NCI-H2196 treated with DMSO at 0.1 percent for 48 hours (cell line): ENCODE results near the gene DLG1.
"Not testable (repeated sequence)": the region's sequence is repeated elsewhere in the genome, so short reads cannot be mapped to it uniquely, and the experiment has no call there.

Source experiments
- DNase-seq: peaks from one replicate; lab custom pipeline; 2025; ENCODE audit not compliant: unreplicated experiment; lab: John Stamatoyannopoulos, UW

Gene DLG1

DNA sequence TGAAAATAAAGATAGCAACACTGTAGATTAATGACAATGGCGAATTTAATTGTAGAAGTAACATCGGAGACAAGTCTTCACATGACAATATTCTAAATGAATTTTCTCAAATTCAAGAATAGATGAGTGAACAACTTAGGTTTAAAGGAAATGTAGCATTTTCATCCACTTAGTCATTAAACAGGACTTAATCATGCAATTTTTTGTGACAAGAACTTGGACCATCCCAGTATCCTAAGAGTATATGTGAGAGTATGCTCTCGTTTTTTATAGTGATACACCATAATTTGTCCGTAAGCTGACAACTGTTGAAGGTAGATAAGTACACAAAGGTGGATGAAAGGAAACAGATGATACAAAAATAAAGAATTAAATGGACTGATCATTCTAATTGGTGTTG lies 81.5 kb downstream of the DLG1 start:
- DNase-seq = no peak

DNA sequence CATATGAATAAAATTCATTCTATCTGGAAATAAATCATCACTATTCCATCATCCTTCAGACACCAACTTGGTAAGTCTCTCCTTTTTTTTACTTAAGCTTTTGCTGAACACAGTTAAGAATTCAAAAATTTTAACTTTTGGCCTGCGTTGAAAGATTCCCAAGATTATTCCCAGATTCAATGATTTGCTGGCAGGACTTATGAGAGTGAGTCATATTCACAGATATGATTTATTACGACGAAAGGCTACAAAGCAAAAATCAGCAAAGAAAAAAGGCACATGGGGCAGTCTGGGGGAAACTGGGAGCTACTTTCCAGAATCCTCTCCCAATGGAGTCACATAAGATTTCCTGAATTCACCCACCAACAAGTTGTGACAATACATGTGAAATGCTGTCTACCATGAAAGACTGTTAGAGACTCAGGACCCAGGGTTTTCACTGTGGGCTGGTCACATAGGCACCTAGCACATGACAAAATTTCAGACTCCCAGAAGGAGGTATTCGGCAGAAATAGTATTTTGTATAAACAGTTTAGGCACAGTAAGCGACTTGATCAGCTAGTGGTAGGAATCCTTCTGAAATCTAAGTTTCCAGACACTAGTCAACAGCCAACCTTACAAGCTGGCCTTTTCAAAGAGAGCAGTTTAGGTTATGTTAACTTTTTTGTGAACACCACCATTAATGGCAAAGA lies 82.1 kb downstream of the DLG1 start:
- DNase-seq = no peak

DNA sequence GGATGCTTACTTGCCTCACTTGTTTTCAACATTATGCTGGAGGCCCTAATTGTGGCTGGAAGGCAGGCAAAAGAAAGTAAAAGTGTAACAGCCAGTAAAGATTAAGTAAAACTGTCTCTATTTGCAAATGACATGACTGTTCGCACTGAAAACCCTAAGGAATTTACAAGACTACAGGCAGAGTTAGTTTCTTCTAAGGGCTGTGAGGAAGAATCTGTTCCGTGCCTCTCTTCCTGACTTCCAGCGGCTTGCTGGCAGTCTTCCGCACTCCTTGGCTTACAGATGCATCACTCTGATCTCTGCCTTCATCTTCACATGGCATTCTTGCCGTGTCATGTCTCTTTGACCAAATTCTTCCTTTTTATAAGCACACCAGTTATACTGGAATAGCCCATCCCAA lies 86.1 kb downstream of the DLG1 start:
- DNase-seq = no peak

DNA sequence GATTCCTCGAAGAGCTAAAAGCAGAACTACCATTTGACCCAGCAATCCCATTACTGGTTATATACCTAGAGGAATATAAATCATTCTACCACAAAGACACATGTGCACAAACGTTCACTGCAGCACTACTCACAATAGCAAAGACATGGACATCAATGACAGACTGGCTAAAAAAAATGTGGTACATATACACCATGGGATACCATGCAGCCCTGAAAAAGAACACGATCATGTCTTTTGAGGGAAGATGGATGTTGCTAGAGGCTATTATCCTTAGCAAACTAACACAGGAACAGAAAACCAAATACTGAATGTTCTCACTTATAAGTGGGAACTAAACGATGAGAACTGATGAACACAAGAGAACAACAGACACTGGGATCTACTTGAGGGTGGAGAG lies 86.7 kb downstream of the DLG1 start:
- DNase-seq = not testable (repeated sequence)

DNA sequence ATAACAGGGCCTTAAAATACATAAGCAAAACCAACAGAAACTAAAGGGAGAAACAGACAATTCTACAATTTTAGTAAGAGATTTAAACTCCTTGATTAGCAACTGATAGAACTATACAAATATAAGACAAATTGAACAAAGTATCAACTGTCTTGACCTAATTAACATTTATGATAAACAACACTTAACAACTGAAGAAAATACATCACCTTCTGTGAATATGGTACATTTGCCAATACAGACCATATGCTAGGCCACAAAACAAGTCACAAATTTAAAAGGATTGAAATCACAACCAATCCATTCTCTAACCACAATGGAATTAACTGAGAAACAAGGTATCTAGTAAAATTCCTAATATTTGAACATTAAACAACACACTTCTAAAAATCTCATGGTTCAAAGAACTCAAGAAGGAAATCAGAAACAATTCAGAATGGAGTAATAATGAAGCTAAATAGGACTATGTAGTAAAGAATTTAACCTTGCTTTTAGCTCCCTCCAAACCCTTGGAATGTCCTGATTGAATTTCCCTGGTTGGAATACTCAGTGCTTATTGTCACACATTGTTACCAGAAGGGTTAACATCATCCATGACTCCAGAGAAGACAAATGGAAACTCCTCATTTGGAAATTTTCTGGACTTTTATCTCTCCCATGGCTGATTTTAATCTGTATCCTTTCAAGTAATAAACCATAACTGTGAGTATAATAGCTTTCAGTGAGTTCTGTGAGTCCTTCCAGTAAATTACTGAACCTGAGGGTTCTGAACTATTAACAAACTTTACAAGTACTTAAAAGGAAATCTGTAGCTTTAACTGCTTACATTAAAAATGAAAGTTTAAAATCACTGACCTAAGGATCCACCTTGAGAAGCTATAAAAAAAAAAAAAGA lies 88.8 kb downstream of the DLG1 start:
- no peak for DNase-seq

DNA sequence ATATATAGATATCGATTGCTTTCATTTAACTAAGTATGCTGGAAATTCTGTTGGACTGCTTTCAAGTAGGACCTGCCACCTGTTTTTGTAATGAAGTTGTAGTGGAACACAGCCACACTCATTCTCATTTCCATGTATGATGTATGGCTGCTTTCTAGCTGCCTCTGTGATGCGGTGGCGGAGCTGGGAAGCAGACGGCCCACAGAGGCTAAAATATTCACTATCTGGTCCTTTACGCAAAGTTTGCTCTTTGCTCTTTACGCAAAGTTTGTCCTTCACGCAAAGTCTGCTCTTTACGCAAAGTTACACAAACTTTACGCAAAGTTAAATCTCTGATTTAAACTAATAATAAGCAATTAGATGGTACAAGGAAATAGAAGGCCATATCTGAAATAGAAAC lies 91.5 kb downstream of the DLG1 start:
- no peak for DNase-seq

DNA sequence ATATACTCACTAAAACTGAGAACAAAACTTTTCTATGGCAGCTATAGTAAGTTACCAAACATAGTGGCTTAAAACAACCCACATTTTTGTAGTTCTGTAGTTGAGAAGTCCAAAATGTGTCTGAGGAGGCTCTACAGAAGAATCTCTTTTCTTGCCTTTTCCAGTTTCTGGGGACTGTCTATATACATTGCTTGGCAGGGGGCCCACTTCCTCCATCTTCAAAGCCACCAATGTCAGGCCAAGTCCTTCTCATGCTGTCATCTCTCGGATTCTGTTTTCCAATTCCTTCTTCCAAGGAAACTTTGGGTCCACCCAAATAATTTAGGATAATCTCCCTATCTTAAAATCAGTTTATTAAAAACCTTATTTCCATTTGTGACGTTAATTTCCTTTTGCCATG lies 92.7 kb downstream of the DLG1 start:
- no peak for DNase-seq

DNA sequence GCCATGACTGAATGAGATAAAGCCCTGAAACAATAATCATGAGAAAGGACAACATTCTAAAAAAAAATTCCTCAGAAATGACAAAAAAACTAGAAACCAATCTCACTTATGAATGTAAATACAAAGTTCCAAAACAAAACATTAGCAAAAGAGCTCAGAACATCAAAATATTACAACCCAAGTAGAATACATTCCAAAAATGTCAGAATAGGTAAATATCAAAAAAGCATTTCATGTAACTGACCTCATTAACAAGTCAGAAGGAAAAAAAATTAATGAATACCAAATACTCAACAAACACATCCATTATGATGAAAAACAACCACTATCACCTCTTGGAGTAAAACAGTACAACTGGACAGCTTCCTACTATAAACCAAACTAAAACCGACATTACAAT lies 93.1 kb downstream of the DLG1 start:
- no peak for DNase-seq

DNA sequence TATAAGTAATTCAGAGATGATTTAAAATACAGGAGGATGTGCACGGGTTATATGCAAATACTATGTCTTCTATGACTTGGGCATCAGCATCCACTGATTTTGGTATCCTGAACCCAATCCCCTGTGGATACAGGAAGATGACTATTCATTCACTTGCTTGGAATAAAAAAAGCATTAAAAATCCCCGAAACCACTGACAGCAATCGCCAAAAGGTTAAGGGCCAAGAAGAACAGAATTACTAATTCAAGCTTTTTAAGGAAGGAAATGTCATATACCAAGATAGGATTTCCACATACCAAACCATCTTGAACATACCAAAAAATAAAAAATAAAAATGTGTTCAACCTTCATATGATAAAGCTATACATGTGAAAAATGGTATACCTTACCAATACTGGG lies 93.7 kb downstream of the DLG1 start:
- no peak for DNase-seq

DNA sequence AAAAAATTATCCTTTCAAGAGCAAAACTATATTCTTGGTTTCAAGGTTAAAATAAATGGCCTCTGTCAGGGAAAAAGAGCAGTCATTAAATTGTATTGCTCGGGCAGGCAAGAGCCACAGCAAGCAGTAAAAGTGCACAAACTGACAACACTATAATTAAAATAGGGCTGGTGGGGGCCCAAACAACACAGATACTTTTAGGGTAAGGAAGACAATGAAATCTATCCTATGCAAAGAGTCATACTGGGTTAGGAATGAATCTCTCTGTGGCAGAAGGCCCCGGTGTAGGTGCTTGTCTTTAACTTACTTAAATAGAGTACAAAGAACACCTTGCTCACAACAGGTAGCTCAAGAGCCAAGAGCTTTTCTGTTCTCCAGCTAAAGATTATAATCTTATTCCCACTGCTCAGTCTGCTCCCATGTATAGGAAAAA lies 94.7 kb downstream of the DLG1 start:
- DNase-seq = no peak

DNA sequence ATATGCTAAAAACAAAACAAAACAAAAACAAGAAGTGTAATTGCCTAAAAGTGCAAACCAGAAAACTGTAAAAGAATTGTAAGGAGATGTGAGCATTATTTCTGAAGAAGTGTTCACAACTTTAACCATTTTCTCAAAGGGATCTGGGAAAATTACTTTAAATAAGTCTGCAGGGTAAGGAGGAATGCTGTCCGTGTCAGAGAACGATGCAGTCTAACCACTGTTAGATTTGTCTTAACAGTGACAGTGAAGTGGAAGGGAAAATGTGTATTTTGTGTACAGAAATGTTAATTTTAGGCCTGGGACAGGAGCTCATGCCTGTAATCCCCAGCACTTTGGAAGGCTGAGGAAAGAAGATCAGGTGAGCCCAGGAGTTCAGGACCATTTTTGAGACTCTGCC lies 95.7 kb downstream of the DLG1 start:
- DNase-seq = no peak

DNA sequence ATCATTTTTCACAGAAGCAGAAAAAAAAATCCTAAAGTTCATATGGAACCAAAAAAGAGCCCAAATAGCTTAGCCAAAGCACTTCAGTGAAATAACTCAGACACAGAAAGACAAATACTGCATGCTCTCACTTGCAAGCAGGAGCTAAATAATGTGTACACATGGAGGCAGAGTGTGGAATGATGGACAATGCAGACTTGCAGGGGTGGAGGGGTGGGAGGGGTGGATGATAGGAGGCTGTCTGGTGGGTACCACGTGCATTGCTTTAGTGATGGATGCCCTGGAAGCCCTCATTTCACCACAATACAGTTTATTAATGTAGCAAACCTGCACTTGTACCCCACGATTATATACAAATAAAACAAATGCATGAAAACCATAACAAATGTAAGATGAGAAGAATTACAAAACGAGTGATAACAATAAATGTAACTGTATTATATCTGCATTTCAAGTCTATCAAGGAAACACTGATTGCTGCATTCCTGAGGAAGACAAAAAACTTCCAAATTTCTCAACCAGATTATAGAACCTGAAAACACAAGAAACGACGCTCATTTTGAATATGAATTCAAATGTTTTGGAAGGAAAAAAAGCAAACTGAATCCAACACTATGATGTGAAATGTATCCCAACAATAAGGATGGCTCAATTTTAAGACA lies 96.5 kb downstream of the DLG1 start:
- no peak for DNase-seq

DNA sequence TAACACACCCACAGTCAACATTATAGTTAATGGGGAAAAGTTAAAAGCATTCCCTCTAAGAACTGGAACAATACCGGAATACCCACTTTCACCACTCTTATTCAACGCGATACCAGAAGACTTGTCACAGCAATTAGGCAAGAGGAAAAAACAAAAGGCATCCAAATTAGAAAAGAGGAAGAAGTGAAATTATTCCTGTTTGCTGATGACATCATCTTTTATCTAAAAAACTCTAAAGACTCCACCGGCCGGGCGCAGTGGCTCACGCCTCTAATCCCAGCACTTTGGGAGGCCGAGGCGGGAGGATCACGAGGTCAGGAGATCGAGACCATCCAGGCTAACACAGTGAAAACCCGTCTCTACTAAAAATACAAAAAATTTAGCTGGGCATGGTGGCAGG lies 97.6 kb downstream of the DLG1 start:
- DNase-seq = not testable (repeated sequence)

DNA sequence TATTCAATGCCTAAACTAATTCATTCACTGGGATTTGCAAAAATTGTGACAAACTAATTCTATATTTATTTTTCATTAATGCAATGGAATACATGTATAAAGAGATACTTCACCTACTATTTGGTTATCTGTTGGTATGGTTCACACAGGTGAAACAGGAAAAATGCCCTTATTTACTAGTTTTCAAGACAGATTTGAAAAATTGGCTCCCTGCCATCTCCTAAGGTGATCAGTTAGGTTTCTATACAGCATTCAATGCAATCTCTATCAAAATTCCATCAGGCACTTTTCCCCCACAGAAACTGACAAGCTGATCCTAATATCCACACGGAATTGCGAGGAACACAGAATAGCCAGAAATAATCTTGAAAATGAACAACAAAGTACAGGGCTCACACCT lies 101.1 kb downstream of the DLG1 start:
- no peak for DNase-seq

DNA sequence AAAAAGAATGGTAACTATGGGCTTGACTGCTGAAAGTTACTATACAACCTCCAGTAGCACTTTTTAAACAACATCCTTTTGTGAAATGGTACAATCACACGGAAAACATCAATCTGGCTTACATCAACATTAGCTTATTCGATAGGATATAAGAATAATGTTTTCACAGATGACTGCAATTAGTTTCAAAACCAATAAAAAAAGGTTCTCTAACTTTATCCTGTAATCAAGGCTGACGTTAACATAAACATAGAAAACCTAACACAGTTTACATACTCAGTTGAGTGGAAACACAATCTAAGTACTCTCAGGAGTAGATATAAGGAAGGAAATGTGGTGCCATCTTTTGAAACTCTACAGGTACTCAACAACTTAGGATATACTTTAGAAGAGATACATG lies 102.2 kb downstream of the DLG1 start:
- DNase-seq = no peak

DNA sequence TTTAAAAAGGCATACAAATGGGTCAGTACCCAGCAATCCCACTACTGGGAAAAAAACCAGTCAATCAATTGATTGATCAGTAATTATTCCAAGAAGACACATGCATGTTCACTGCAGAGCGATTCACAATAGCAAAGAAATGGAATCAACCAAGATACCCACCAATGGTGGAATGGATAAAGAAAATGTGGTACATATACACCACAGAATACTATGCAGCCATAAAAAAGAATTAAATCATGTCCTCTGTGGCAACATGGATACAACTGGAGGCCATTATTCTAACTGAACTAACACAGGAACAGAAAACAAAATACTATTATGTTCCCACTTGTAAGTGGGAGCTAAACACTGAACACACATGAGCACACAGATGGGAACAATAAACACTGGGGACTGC lies 103.1 kb downstream of the DLG1 start:
- DNase-seq = no peak

DNA sequence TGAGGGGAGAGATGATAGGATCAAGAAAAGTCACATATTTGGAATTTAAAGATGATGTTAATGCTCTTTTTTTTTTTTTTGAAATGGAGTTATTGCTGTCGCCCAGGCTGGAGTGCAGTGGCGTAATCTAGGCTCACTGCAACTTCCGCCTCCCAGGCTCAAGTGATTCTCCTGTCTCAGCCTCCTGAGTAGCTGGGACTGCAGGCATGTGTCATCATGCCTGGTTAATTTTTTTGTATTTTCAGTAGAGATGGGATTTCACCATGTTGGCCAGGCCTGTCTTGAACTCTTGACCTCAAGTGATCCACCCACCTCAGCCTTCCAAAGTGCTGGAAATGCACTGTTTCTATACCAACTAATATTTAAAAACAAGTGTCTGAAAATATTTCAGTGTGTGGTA lies 104.7 kb downstream of the DLG1 start:
- not testable (repeated sequence) for DNase-seq

DNA sequence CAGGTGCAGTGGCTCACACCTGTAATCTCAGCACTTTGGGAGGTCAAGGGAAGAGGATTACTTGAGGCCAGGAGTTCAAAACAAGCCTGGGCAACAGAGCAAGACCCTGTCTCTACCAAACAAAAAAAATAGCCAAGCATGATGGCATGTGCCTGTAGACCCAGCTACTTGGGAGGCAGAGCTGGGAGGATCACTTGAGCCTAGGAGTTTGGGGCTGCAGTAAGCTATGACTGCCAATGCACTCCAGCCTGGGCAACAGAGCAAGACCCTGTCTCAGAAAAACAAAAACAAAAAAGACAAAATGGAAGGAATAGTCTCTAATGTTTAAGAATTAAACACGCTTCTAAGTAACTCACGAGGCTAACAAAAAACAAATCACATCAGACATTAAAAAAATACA lies 106.5 kb downstream of the DLG1 start:
- DNase-seq = no peak

DNA sequence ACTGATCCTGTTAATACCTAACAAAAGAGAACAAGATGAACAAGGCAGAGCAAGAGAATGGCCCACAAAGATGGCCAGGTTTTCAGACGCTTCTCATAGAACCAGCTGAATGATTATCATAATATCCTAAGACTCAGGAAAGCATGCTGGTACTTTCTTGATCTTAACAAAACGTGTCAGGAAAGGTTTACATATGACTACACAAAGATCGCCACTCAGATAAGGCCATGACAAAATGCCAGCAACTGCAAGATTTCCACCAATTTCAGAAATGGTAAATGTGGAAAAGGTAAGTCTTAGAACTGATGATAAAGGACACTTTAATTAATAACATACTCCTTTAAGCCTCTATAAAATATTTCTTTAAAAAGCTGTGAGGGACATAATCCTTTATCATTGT lies 108.8 kb downstream of the DLG1 start:
- DNase-seq = no peak

DNA sequence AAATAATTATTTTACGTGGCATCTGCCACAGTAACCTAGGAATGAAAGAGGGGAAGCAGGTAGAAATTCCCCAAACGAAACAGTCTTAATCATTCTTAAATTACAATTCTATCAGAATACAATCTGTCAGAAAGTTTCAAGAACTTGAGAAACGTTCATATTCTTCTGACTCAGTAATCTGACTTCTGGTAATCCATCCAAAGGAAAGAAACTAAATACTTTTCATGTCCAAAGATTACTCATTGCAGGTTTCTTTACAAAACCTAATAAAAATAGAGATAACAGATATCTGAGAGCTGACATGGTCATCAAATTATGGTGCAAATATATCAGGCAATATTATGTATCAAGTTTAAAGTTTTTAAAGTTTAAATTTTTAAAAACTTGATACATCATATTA lies 109.4 kb downstream of the DLG1 start:
- DNase-seq = no peak

DNA sequence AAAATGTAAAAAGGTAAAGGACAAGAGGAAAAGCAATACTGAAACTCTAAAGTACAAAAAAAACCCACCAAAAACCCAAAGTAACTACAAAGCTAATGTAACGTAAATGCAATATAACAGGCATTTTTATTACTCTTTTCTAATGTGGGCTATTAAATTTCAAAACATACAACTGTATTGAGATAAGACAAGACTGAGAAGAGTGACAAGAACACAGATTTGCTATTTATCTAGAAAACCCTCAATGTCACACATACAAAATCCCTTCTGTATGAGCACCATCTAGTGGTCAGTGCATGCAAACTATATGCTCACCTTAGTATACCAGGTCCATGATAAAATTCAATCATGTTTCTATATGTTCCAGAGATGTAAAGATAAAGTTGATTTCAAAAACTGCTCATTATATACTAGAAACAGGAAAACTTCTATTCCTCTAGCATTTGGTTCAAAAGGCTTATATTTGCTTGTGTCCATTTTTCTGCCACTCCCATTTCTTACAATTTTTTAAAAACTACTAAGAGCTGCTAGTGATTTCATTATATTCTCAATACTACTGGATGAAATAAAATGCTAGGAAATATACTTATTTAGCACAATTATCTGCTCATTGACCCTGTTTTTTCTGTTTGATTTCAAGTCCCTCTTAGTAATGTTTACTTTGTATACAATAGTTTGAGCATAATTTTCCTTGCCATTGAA lies 111.4 kb downstream of the DLG1 start:
- DNase-seq = peak; percentile 74
